Omental fat pad (tissue), 4 donors: ENCODE results near the gene RTP3. TPM values are rescaled to one million over a fixed set of nuclear protein-coding genes. Genes with fewer than 3 reads are reported as not detected.

ENCODE experiments used
- ATAC-seq: fragments of 150-250 bp; one replicate; pipeline ENCODE4 v1.9.1; 2016; ENCODE audit warnings: mild to moderate bottlenecking, moderate library complexity; ENCODE audit not compliant: low FRiP score
- DNase-seq: peaks from one replicate; pipeline ENCODE4 v3.0.0-alpha.2; 2019; ENCODE audit warnings: low spot score
- CTCF ChIP-seq, 3 donors: fragments of 450-650 bp; IDR thresholded peaks; one replicate each; pipeline ENCODE4 v1.5.1; 2016 to 2017; ENCODE audit warnings: antibody characterized with exemption in 3 of 3, mild to moderate bottlenecking in 3 of 3, moderate library complexity in 2 of 3
- total RNA-seq, 4 donors: library from RNA; depleted of rRNA; stranded (reverse); fragments of >200 nt; gene quantifications; one replicate each; pipeline ENCODE4 v1.1.0, GENCODE V29; 2016

Gene RTP3
- total RNA-seq, 4 donors from 2014 or later, result not detected

- ATAC-seq (no peak), DNase-seq (no peak)
- TF ChIP-seq CTCF (IDR thresholded peaks at IDR 0.05), result no peak
Measured at GRCh38 chr3:46496746-46497555, 825 bp upstream of the RTP3 start.

- no peak for ATAC-seq
- DNase-seq, result no peak
- TF ChIP-seq CTCF (IDR thresholded peaks at IDR 0.05), result no peak
Measured at GRCh38 chr3:46498916-46499519, 1.2 kb downstream of the RTP3 start.

GRCh38 chr3:46500656-46501635 lies 3.2 kb downstream of the RTP3 start:
- DNase-seq (no peak), ATAC-seq (no peak)
- TF ChIP-seq CTCF (IDR thresholded peaks at IDR 0.05), result no peak

GRCh38 chr3:46501702-46502101 lies 3.9 kb downstream of the RTP3 start:
- DNase-seq, result no peak
- no peak for ATAC-seq
- no peak for TF ChIP-seq CTCF (IDR thresholded peaks at IDR 0.05)

- no peak for ATAC-seq
Measured at GRCh38 chr3:46503200-46503874, 5.6 kb downstream of the RTP3 start.

More at GRCh38 chr3:46503200-46503874, 5.6 kb downstream of the RTP3 start:
- DNase-seq, result no peak
- TF ChIP-seq CTCF (IDR thresholded peaks at IDR 0.05), result no peak
